ENCODE measurements around the gene ABCC5. TPM values are rescaled to one million over a fixed set of nuclear protein-coding genes. Genes with fewer than 3 reads are reported as not detected.
"Not testable (repeated sequence)": the region's sequence is repeated elsewhere in the genome, so short reads cannot be mapped to it uniquely, and the experiment has no call there.

ABCC5 gene
- total RNA-seq, 1 donor from 2014 or later = 67.5 TPM

DNA sequence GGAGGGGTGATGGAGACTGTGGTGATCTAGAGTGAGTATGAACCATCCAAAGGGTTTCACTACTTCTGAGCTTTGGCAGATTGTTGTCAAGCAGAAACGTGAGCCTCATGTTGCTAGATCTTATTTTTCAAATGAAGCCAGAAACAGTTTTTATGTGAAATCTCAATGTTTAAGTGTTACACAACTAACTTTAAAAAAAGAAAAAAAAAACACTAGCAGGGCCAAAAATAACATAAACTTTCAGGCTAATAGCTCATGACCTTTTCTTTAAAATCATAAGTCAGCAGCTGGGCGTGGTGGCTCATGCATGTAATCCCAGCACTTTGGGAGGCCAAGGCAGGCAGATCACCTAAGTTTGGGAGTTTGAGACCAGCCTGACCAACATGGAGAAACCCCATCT, 11.8 kb upstream of the ABCC5 start:
- TF ChIP-seq, protein P1, sequence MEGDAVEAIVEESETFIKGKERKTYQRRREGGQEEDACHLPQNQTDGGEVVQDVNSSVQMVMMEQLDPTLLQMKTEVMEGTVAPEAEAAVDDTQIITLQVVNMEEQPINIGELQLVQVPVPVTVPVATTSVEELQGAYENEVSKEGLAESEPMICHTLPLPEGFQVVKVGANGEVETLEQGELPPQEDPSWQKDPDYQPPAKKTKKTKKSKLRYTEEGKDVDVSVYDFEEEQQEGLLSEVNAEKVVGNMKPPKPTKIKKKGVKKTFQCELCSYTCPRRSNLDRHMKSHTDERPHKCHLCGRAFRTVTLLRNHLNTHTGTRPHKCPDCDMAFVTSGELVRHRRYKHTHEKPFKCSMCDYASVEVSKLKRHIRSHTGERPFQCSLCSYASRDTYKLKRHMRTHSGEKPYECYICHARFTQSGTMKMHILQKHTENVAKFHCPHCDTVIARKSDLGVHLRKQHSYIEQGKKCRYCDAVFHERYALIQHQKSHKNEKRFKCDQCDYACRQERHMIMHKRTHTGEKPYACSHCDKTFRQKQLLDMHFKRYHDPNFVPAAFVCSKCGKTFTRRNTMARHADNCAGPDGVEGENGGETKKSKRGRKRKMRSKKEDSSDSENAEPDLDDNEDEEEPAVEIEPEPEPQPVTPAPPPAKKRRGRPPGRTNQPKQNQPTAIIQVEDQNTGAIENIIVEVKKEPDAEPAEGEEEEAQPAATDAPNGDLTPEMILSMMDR (IDR thresholded peaks at IDR 0.05) = no peak
- TF ChIP-seq POLR2AphosphoS5 (IDR thresholded peaks at IDR 0.05; ENCODE audit: insufficient read depth in 1 of 2, low read depth in 1 of 2) (no peak), POLR2A (IDR thresholded peaks at IDR 0.05) (no peak)
- Histone ChIP-seq H3K4me3 (no peak overlapping the region), H3K9me3 (no peaks in the 10 kb centered on the region), H3K4me1 (no peaks in the 10 kb centered on the region), H3K27ac (no peak overlapping the region), H3K36me3 (no peaks in the 10 kb centered on the region), H3K27me3 (no peaks in the 10 kb centered on the region)
- intact Hi-C loops (cut with DNase I) = no loop called here
- no peak for DNase-seq (ENCODE audit: extremely low spot score in 2 of 2)

DNA sequence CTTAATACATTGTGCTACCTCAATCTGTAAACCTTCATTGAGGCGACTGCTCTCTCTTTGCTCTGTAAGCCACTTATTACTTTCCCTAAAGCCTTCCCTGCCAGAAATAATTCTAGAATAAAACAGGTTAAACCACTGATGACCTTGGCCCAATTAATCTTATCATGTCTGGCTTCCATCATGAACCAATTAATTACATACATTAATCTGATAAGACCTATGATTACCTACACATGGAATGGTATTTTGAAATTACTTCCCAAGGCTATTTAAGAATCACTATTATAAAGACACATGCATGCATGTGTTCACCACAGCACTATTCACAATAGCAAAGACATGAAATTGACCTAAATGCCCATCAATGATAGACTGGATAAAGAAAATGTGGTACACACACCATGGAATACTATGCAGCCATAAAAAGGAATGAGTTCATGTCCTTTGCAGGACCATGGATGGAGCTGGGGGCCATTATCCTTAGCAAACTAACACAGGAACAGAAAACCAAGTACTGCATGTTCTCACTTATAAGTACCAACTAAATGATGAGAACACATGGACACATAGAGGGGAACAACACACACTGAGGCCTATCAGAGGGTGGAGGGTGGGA, 10.7 kb upstream of the ABCC5 start:
- DNase-seq (ENCODE audit: extremely low spot score in 2 of 2); H3K27ac ChIP-seq; intact Hi-C loops (cut with DNase I); H3K9me3 ChIP-seq; H3K4me3 ChIP-seq; H3K4me1 ChIP-seq; H3K36me3 ChIP-seq; H3K27me3 ChIP-seq: not testable (repeated sequence)

DNA sequence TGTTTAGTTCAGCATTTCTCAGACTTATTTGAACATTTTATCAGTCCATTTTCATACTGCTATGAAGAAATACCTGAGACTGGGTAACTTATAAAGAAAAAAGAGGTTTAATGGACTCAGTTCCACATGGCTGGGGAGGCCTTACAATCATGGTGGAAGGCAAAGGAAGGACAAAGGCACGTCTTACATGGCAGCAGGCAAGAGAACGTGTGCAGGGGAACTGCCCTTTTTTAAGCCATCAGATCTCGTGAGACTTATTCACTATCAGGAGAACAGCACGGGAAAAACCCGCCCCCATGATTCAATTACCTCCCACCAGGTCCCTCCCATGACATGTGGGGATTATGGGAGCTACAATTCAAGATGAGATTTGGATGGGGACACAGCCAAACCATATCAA, 7.6 kb upstream of the ABCC5 start:
- H3K4me3 ChIP-seq; H3K36me3 ChIP-seq; H3K9me3 ChIP-seq; intact Hi-C loops (cut with DNase I); H3K27ac ChIP-seq; H3K27me3 ChIP-seq; H3K4me1 ChIP-seq; DNase-seq (ENCODE audit: extremely low spot score in 2 of 2): not testable (repeated sequence)

DNA sequence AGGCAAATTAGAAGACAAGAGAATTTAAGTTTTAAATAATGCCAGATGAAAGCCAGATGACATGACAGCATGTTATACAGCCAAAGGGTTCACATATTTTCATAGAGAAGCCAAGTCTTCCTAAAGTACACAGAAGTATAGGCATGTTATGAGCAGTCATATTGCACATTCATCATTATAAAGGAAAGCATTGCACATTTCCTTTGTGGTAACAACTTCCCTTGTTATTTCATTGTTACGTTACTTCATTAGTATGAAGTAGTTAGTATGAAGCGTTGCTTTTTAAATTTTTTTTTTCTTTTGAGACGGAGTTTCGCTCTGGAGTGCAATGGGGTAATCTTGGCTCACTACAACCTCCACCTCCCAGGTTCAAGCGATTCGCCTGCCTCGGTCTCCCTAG, 4.6 kb upstream of the ABCC5 start:
- intact Hi-C loops (cut with DNase I) = no loop called here
- no peak for TF ChIP-seq POLR2AphosphoS5 (IDR thresholded peaks at IDR 0.05; ENCODE audit: insufficient read depth in 1 of 2, low read depth in 1 of 2)
- TF ChIP-seq, protein P1 (IDR thresholded peaks at IDR 0.05) = no peak
- TF ChIP-seq POLR2A (IDR thresholded peaks at IDR 0.05) = no peak

DNA sequence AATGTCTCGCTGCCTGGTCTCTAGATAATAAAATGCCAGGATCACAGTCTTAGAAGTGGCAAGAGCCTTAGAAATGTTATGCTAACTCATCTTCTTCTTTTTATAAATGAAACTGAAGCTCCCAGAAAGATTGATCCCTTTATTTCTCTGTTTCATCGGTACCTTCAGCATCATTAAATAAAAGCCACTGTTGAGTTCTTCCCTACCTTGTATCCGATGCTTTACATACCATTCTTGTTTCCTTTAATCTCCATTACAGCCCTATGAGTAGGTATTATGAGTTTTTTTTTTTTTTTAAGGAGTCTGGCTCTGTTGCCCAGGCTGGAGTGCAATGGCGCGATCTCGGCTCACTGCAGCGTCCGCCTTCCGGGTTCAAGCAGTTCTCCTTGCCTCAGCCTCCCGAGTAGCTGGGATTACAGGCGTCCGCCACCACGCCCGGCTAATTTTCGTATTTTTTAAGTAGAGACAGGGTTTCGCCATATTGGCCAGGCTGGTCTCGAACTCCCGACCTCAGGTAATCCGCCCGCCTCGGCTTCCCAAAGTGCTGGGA, 815 bp upstream of the ABCC5 start:
- Histone ChIP-seq H3K27ac (peak overlapping the region; percentile 85), H3K36me3 (peaks cover 0 to 2% of the 10 kb centered on the region in 2 donors), H3K9me3 (no peaks in the 10 kb centered on the region), H3K27me3 (no peaks in the 10 kb centered on the region), H3K4me3 (peak overlapping the region; percentile 93 to 97), H3K4me1 (peaks cover 30% of the 10 kb centered on the region)
- no peak for DNase-seq (ENCODE audit: extremely low spot score in 2 of 2)
- intact Hi-C loops (cut with DNase I) = loop anchor here (10.0 kb wide), 1 partner anchor 124 kb away; no protein-coding TSS in a partner anchor
- TF ChIP-seq POLR2AphosphoS5 (IDR thresholded peaks at IDR 0.05; ENCODE audit: insufficient read depth in 1 of 2, low read depth in 1 of 2) (no peak), POLR2A (IDR thresholded peaks at IDR 0.05) (no peak)
- TF ChIP-seq, protein P1 (IDR thresholded peaks at IDR 0.05) = no peak

More for the DNA sequence above, 4.6 kb upstream of the ABCC5 start:
- Histone ChIP-seq H3K4me1 (peaks cover 4% of the 10 kb centered on the region), H3K4me3 (no peak overlapping the region), H3K27me3 (no peaks in the 10 kb centered on the region), H3K9me3 (no peaks in the 10 kb centered on the region), H3K27ac (no peak overlapping the region), H3K36me3 (no peaks in the 10 kb centered on the region)
- no peak for DNase-seq (ENCODE audit: extremely low spot score in 2 of 2)

Measured in vagina (tissue), 2 donors.